B cell (primary cell): ENCODE measurements around the gene C4BPB.

ENCODE experiments used
- CTCF ChIP-seq: fragments of 200-600 bp; IDR thresholded peaks from one replicate; pipeline ENCODE4 v1.8.0; 2022; ENCODE audit warnings: antibody characterized with exemption, mild to moderate bottlenecking
- EZH2 ChIP-seq: IDR thresholded peaks from 2 replicates; pipeline ENCODE4 v1.6.1; 2012; ENCODE audit warnings: borderline replicate concordance, low read depth, mild to moderate bottlenecking, moderate library complexity, low read length; ENCODE audit not compliant: insufficient read depth, poor library complexity, severe bottlenecking

GRCh38 chr1:207124389-207124788, 35.7 kb downstream of the C4BPB start:
- no peak for TF ChIP-seq CTCF
- no peak for TF ChIP-seq EZH2
